Astrocyte of the cerebellum (primary cell): ENCODE results near the gene BARD1.

Source experiments
- DNase-seq: peaks from one replicate; pipeline ENCODE4 v3.0.0-alpha.2; 2011; ENCODE audit warnings: low read depth
- H3K4me3 ChIP-seq: 2 replicates; pipeline ENCODE4 v1.5.1; 2011; ENCODE audit warnings: mild to moderate bottlenecking, low read depth, low read length, moderate library complexity
- in situ Hi-C: cut with HindIII; loops from 2 replicates; pipeline ENCODE4 v1.10.0; 2017; ENCODE audit warnings: low sequenced_read_pairs
- TF ChIP-seq, protein P1 (sequence below): IDR thresholded peaks from 2 replicates; pipeline ENCODE4 v1.5.1; 2012; ENCODE audit warnings: low read length, low read depth, moderate library complexity, mild to moderate bottlenecking; ENCODE audit errors: missing control alignments

The BARD1 gene

DNA sequence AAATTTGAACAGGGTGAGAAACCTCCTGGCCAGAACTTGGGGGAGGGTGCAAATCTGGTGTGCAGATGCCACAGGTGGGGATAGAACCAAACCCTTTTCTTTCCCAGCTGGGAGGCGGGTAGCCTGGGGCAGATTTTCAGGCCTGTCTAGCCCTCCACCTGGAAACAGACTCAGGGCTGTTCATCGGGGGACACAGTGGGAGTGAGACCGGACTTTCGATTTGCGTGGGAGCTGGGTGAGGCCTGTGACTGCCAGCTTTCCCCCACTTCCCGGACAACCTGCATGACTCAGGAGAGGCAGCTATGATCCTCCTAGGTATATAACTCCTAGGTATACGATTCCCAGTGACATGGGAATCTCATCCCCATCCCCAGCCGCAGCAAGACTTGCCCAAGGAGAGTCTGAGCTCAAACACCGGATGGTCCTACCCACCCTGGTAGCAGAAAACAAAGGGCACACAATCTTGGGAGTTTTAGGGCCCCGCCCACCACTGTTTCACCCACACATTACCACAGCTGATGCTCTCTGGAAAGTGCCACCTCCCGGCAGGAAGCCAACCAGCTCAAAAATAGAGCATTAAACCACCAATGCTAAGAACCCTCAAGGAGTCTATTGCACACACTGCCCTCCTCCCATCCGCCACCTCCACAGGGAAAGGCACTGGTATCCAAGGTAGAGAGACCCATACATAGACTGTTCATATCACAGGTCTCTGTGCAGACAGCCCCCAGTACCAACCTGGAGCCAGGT is 92.5 kb downstream of the BARD1 start:
- in situ Hi-C loops: no loop called here
- no peak for DNase-seq
- TF ChIP-seq, protein P1, sequence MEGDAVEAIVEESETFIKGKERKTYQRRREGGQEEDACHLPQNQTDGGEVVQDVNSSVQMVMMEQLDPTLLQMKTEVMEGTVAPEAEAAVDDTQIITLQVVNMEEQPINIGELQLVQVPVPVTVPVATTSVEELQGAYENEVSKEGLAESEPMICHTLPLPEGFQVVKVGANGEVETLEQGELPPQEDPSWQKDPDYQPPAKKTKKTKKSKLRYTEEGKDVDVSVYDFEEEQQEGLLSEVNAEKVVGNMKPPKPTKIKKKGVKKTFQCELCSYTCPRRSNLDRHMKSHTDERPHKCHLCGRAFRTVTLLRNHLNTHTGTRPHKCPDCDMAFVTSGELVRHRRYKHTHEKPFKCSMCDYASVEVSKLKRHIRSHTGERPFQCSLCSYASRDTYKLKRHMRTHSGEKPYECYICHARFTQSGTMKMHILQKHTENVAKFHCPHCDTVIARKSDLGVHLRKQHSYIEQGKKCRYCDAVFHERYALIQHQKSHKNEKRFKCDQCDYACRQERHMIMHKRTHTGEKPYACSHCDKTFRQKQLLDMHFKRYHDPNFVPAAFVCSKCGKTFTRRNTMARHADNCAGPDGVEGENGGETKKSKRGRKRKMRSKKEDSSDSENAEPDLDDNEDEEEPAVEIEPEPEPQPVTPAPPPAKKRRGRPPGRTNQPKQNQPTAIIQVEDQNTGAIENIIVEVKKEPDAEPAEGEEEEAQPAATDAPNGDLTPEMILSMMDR: no peak
- H3K4me3 ChIP-seq: no peak overlapping the region

DNA sequence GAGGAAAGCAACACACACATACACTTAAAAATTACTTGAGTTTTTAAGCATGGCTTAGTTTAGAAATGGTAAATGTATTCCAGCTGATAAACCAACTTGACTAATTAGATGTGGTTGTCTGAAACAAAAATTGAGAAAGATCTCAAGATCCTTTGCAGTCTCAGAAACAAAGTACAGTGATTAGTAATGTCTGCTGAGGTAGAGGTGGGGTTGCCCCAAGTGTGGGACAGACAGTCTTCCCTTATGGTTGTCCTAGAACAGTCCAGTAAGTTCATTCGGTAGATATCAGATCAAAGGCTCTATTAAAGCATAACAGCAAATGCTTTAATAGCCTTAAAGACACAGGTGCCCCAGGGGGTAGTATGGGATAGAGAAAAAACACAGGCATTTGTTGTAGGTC is 94.5 kb downstream of the BARD1 start:
- TF ChIP-seq, protein P1: no peak
- in situ Hi-C loops: no loop called here
- no peak for DNase-seq
- H3K4me3 ChIP-seq: no peak overlapping the region

DNA sequence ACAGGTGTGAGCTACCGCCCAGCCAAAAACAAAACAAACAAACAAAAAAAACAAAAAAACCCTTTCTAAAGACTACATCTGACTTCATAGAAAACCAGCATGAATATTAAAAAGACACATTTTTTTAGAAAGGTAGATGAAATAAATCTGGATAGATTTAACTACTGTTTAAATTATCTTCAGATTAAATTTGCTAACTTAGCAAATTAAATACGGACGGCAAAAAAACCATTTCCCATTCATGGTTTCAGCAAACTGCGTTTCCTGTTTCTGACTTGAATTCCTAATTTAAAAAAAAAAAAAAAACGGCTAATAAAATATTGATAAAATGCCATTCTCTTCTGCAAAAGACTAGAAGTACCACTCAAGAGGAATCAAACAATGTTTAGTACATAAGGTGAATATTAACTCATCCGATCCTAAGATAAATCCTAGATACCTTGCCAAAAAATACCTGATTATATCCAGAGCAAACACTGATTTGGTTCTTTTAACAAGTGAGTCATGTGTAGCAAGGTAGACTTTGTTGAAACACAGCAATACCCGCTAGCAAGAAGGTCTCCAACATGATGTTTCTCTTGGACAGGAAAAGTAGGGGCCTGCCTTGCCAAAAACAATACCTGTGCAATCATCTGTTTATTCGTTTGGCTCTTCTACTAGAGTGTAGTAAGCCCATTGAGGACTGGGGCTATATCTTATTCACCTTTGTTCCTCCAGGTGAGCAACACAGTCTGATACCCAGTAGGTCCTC is 96.2 kb downstream of the BARD1 start:
- no peak overlapping the region for H3K4me3 ChIP-seq
- TF ChIP-seq, protein P1: no peak
- DNase-seq: no peak
- in situ Hi-C loops: no loop called here

DNA sequence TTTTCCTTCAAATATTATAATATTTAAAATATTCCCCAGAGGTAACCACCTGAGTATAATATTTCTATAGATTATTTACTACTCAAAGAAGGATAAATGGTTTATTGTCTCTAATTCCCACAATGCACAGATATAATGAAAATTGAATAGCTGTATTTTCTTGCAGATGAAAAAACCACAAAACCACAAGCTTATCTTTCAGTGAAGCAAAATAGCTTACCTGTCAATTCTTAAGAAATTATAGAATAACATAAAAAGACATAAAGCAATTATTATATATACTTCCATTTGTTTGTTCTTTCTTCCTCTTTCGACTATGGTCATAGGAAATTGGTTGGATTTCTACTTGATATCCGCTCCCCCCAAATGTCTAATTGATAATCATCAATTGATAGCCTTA is 98.8 kb downstream of the BARD1 start:
- in situ Hi-C loops: no loop called here
- TF ChIP-seq, protein P1: no peak
- H3K4me3 ChIP-seq: no peak overlapping the region
- DNase-seq: no peak

DNA sequence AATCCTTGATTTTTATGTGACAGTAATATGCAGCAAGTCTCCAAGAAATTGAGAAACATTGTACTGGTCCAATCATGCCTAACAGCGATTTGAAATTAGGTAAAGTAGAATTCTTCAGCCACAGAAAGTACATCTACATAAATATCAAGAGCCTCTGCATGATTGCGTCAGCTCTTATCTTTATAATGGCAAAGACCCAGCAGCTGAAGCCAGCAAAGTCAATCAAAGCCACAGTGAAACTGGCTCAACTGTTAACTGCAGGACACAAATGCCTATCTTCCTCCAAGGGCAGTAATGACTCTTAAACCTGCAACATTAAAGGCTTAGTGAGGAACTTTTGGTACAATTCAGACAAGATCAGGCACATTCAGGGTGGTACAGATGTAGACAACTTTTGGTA is 102.5 kb downstream of the BARD1 start:
- H3K4me3 ChIP-seq: no peak overlapping the region
- TF ChIP-seq, protein P1: no peak
- in situ Hi-C loops: no loop called here
- DNase-seq: no peak

DNA sequence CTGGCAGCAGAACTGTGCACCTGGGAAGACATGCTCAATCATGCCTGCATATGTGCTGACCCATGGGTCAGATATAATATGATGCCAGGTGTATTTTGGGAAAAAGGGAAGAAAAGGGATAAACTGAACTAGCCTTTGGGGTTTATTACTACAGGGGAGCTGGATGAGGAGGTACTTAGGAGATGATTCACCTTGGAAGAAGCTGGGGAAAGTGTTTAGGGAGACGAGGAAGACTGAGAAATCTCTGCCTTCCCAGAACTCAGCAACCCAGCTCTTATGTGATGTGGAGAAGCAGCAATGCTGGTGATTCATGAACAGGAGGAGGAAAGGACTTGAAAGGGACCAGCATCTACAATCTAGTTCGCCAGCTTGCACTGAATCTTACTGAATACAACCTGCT is 110.2 kb downstream of the BARD1 start:
- no peak for DNase-seq
- TF ChIP-seq, protein P1: no peak

More for the DNA sequence above, 110.2 kb downstream of the BARD1 start:
- no peak overlapping the region for H3K4me3 ChIP-seq
- in situ Hi-C loops: no loop called here
